D341Med (cell line): Measurements from ENCODE around the gene FAM43A.

ENCODE experiments used
- DNase-seq: peaks from one replicate; pipeline ENCODE4 v3.0.0; 2012; ENCODE audit warnings: low spot score

FAM43A gene, protein sequence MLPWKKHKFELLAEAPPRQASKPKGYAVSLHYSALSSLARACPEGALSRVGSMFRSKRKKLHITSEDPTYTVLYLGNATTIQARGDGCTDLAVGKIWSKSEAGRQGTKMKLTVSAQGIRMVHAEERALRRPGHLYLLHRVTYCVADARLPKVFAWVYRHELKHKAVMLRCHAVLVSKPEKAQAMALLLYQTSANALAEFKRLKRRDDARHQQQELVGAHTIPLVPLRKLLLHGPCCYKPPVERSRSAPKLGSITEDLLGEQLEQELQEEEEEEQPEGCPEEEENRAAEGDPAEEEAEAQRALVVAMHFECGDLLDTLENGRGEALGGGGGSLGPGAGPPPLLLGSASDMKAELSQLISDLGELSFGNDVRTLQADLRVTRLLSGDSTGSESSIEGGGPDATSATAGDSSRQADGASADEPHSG

DNA sequence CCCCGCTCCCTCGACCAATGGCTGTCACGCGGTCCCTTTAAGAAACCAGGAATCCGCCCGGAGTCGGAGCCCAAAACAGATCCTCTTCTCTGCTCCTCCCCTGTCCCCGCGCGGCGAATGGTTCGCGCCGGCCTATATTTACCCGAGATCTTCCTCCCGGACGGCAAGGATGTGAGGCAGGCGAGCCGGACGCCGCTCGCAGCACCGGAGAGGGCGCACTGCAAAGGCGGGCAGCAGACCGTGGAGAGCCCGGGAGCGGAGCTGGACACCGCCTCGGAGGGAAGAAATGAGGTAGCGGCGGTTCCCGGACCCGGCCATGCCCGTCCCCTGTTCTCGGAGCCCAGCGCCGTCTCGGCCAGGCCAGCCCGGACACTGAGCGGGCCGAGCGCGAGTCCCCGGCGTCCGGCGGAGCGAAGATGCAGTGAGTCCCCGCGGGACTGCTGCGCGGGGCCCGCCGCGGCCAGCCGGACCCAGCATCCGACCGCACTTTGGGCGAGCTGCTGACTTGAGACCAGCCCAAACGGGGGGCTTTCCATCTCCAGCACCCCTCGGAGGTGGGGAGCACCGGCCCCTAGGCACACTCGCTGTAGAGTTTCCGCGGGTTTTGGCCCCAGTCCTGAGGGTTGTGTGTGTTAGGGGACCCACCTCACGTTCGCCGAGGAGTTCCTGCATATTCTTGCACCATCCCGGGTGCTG lies at the start of gene FAM43A:
TSS of gene FAM43A (plus strand) at position 166 of the 696 bp plus-strand sequence. CDS start 944 bp downstream, outside the sequence.
- peak; percentile 92 for DNase-seq

DNA sequence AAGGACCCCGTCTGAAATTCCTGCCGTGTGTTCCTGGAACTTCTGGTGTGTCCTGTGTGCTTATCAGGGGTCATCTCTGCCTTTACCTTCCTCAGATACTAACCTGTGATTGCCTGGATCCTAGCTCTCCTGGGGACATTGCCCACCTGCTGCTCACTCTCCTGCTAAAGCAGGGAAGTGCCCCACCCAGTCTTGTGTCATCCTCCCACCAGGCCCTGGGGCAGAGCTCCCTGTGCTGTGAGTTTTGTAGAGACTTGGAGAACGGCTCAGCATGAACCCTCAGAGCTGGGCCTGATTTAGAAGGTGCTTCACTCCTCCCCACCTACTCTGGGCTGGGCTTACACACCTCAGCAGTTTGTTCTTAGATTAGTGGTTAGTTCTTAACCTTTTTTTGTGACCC lies 48.6 kb upstream of the FAM43A start:
- DNase-seq = no peak

DNA sequence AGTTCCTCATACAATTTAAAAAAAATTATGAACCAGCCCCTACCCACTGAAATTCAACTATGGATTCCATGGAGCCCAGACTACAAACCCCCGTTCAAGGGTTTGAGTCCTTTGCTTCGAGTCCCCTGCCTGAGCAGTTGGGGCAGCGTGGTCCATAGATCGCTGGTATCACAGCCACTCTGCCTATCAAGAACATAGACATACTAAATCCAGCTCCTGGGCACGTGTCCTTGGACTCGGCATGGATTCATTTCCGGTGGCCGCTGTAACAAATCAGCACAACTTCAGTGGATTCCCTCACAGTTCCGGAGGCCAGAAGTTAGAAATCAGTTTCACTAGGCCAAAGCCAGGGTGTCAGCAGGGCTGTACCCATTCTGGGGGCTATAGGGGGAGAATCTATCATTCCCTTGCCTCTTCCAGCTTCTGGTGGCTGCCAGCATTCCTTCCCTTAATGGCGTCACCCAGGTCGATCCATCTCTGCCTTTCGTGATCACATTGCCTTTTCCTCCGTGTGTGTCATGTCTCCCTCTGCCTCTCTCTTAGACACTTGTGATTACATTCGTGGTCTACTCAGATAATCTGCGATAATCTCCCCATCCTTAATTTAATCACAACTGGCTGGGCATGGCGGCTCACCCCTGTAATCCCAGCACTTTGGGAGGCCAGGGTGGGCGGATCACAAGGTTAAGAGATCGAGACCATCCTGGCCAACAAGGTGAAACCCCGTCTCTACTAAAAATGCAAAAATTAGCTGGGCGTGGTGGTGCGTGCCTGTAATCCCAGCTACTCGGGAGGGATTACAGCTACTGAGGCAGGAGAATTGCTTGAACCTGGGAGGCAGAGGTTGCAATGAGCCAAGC lies 47.9 kb upstream of the FAM43A start:
- no peak for DNase-seq

DNA sequence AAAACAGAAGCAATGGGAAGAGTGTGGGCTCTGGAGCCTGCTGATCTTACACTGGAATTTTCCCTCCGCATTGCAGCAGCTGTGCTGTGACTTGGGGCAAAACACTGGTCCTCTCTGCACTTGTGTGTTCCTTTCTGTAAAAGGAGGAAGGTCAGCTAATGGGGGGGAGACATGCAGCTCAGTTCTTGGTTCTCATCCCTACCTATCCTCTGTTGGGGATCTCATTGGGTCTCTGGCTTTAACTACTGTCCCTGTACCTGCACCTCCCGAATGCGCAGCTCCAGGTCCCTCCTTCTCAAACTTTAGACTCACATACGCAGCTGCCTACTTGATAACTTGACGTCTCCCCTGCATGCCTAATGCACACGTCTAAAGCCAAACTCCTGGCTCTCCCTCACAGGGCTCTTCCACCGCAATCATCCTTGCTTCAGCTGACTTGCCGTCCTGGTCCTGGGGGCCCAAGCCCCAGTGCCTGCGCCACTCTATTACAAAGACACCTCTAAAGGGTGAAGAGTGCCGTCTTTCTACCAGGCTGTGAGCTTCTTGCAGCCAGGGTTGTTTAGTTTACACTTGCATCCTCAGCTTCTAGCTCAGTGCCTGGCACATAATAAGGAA lies 46.6 kb upstream of the FAM43A start:
- no peak for DNase-seq

DNA sequence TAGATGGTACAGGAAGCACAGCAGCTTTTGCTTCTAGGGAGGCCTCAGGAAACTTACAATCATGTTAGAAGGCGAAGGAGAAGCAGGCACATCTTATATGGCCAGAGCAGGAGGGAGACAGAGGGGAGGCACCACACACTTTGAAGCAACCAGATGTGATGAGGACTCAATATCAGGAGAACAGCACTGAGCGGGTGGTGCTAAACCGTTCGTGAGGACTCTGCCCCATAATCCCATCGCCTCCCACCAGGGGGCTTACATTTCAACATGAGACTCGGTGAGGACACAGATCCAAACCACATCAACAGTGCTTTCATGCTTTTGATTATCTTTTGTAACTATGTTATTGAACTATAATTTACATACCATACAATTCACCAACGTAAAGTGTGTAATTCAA lies 44.9 kb upstream of the FAM43A start:
- DNase-seq = no peak

DNA sequence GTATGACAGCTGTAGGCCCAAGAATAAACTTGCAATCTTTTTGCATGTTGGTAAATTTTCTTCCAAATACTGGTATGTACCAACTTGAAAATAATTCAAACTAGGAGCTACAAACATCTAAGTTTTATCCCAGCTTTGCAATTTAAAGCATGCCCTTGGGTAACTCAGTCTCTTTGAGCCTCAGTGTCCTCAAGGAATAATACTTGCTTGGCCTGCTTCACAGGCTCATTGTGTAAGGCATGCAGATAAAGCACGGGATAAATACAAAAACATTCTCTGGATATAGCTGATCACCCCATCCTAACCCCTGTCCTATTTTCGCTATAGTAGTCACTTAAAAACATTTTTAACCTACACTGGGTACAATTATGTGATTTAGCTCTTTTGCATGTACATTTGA lies 42.9 kb upstream of the FAM43A start:
- no peak for DNase-seq

DNA sequence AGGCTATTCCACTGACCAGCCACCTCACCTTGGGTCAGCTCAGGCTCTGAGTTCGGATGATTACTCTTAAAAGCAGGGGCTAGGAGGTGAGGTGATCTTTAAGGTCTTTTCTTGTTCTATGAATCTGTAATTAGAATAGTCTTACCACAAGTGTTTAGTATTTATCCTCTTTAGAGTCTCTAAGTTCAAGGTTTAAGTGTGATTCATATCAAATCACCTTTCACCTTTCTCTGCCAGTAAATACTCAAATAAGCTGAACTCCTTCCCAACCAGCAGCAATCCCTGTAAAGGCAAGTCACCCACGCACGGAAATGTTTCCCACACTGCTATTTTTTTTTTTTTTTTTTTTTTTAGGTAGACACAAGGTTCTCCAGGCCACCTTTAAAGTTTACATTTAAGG lies 37.9 kb upstream of the FAM43A start:
- DNase-seq = no peak

DNA sequence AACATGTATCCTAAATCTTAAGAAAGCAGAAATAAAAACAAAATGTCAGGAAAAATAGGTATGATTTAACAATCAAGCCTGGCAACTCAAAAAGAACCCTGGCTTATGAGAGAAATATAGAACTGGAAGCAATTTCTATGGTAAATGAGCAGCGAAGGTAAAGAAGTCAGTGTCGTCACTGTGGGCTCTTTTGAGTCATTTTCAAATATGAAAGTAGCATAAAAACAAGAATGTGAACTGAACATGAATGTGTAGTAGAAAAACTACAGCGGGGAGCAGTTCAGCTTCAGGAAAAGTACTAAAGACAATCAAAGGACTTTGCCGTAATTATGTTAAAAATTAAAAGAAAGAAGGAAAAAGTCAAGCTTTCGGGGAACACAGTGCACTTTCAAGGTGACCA lies 31.2 kb upstream of the FAM43A start:
- no peak for DNase-seq

DNA sequence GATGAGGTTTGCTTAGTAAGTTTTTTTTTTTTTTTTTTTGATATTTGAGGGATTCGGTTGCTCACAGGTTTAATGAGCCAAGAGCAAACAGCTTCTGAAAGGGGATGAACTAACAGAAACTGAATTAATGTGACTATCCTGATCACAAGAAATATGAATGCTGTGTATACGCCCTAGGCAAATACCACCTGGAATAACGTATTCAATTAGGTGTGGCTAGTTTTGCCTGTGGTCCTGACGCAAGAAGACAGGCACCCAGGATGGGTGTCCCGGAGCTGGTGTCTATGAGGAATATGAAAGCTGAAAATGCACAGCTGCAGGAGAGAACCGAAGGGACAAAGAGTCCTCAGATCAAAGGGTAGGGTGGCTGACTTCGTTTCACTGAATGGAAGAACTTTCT lies 28.2 kb upstream of the FAM43A start:
- DNase-seq = no peak

DNA sequence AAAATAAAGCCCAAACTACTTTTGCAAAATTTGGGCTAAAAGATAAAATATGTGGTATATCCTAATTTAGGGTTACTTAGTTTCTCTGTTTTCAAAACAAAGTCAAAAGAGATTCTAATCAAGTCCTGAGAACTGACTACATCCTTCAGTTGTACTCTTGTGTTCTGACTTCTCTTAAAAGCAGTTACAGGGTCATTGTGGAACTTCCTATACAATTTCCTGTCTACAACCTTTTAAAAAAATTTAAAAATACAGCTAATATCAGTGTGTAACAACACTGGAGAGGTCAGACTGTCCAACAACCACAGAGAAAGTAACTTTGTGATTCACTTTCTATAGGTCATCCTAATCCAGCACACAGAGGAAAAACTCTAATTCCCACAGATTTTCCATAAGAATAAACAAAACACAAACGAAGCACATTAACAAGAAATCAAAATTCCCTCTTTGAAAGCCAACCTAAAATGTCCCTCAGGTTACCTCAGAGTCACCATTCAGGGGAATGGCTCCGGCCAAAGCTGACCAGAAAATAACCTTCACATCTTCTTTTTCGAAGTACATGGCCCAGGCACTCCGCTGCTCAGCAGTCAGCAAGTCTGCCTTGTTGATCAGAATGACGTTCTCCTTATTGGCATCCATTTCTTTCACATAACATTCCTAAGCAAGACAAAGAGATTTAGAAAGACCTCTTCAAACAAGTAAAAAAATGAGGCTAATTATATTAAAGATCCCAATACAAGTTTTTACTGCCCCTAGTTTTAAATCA lies 27.0 kb upstream of the FAM43A start:
- DNase-seq = no peak

DNA sequence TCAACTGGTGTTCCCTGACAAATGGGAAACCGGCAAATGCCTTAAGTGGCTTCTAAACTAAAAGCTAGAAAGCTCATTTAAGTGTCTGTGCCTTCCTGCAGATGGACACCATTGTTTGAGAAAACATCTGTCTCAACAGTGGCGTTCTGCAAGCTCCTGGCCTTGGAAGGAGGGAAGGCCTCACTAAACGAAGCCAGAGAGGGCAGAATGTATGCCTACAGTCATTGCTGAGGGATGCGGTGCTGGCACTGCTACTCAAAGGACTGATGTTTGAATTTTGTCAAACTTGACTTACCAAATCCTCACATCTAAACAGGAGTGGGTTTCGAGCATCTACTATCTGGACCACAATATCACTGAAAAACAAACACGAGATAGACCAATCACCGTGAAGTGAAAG lies 25.9 kb upstream of the FAM43A start:
- no peak for DNase-seq

DNA sequence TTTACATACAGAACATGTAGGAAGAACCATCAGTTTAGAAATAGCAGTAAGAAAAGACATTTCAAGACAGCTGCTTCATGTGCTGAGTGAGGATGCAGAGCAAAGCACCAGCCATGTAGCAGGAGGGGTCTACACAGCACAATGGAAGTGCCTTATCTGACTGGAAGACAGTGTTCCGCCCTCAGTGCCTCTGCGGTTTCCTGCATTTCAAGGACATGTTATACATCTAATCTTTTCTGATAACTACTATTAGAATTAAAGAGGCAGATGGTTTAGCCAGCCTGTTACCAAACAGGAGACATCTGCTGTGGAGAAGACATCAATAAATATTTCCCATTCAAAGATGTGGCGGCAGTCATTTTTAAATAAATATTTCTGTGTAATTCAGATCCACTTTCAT lies 24.3 kb upstream of the FAM43A start:
- peak; percentile 49 for DNase-seq

DNA sequence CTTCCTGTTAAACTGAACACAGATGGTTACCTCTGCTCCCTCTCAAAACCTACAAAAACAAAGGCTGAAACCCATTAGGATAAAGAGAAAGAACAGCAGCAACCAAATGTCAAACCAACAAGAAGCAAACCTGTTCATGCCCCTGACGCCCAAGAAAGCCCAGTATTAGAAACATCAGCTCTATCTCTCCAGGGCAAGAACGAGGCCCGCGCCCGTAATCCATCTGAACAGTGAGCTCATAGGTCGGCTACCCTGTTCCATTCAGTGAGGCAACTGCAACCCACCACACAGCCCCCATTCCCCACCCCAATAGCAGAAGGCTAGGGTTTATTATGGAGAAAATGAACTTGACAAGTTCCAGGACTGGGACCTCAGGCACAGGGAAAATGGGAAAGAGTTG lies 23.7 kb upstream of the FAM43A start:
- DNase-seq = no peak

DNA sequence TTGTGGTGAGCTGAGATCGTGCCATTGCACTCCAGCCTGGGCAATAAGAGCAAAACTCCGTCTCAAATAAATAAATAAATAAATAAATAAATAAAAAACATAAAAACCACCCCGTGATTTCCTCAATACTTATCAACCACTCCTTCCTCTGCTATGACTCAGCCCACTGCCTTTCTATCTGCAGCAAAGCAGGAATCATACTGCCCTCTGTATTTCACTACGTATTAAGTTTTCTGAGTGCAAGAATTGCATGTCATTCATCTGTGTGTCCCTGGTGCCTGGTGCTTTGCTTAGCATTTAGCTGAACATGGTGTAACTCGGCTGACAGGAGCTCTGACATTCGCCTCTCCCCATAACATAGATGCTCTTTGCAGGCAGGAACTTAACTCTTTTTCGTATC lies 20.8 kb upstream of the FAM43A start:
- no peak for DNase-seq

DNA sequence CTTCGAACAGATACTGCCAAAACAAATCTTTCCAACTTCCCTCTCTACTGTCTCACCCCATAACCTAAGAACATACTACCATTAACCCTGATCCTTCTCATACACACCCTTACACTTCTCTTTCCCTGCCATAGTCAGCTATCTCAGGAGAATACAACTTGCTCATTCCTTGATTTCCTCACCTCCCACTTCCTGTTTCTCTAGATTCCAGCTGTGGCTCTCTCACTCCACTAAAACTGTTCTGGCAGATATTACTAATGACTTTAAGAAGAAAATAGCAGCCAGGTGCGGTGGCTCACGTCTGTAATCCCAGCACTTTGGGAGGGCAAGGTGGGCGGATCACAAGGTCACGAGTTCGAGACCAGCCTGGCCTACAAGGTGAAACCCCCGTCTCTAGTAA lies 18.3 kb upstream of the FAM43A start:
- no peak for DNase-seq

DNA sequence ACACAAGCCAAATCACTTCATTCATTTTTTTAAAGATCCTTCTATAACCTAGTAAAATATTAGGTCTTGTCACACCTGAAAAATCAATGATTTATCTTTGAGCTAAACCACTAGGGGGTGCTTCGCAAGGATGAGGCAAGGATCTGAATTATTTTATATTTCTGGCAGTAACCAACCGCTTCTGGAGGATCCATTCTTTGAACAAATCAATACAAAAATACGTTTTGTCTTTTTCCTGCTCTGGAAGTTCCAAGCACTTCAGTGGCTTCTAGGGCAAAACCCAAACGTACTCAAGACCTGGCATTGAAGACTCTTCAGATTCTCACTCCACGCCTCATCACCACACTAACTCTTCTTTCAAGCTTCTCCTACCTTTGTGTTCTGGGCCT lies 14.2 kb upstream of the FAM43A start:
- DNase-seq = peak; percentile 49

DNA sequence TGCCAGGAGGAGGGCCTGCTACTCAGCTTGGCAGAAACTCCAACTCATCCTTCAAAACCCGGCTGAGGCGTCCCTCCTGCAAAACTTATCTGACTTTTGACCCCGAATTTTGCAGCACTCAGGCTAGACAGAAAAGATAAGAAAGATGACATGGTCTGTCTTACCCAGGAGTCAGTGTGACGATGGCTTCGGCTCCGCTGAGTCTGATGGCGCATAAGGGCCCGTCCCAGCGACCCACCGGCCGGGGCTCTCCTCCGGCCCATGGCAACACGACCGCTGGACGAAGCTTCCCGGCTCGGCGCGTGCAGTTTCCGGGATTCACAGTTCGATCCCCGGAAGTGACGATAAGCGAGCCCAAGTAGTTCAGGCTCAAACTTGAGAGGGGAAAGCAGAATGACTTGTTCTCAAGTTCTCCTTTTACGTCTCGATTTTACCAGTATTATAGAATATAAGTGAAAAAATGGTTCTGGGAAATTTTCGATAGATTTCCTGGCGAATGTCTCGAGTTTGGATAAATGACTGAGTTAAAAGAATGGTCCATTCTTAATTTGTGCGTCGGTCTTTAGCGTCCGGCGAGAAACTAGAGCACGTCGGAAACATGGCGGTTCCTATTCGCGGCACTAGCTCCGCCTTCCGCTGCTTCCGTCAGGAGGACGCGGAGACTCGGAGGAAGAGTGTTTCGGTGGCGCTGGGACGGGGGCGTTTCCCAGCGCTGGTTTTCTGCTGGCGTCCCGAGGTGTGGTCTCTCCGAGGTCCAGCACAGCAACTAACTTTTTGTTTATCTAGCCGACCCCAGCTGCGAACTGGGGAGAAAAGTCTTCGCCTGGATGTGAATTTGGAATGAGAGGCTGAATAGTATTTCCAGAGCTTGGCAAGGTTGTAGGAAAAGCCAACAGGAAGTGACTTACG lies 13.5 kb upstream of the FAM43A start, which contains the start of gene LSG1:
TSS of gene LSG1 (minus strand) at position 292 of the 909 bp plus-strand sequence. CDS start at position 263, 29 bp downstream.
- DNase-seq = peak; percentile 90

DNA sequence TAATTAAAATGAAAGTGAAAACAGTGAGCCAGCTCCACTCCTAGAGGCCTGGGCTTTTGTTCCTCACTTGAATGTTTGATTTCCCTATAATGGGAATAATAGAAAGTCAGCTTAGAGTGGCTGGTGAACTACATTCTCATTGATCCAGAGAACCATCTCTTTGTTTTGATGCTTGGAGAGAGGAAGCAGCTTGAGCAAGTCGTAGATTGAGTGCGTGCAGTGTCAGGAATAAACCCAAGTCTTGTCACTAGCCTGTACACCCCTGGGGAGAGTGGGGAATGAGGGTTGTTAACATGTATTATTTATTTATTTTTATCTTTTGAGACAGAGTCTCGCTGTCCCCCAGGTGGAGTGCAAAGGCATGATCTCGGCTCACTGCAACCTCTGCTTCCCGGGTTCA lies 12.8 kb upstream of the FAM43A start:
- DNase-seq = no peak

DNA sequence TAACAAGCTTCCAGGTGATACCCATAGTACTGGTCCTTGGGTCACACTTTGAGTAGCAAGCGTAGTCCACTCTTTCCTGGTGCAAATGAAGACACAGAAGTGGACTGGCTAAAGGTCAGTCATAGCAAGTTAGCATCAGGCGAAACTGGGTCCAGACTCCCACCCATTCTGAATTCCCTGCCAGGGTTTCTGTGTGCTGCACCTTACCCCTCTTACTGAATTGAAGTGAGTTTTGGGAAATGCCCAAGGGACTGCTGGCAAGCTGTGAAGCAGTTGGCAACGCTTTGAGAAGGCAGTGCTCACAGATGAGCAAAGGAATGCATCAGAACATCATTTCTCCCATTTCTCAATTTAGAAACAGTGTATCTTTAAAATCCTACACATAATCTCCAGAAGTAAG lies 11.9 kb upstream of the FAM43A start:
- no peak for DNase-seq

DNA sequence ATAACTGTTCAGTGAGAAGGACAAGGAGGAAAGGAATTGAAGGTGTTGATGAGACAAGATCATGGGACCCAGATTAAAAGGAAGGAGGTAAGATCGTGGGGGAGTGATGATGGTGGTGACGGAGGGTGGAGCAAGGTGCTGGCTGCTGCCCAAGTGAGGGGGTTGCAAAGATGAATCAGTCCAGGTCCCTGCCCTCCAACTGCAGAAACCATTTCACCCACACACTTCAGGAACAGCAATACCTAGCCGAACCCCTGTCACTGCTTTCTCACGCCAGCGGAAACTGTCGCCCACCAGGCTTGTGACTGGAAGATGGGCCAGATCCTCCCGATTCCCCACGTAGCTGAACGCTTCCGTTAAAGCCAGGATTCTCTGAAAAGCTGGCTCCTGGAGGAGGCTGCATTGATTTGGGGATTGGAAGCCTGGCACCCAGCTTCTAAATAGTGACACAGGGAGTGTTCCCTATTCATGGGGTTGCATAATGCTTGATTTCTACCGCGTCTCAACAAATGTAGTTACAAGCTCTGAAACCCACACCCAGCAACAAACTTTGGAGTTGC lies 10.5 kb upstream of the FAM43A start:
- no peak for DNase-seq
